Measurements from ENCODE around the gene CDK12.
"Not testable (repeated sequence)": the region's sequence is repeated elsewhere in the genome, so short reads cannot be mapped to it uniquely, and the experiment has no call there.

Gene CDK12

DNA sequence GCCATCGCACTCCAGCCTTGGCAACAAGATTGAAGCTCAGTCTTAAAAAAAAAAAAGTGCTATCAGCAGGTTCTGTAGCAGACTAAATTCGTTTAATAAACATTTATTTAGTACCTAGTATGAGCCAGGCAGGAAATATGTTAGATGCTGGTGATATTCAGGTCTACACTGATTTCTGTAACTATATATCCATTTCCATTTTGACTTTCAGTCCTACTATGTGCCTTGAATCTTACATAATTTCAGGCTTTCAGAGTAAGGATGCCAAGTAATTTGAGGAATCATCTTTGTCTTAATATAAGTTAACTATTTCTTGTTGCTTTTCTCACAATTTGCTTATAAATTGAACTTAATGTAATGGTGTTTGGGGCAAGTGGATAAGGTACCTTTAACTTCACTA, 46.2 kb downstream of the CDK12 start:
- DNase-seq (ENCODE audit: low spot score), result no peak

DNA sequence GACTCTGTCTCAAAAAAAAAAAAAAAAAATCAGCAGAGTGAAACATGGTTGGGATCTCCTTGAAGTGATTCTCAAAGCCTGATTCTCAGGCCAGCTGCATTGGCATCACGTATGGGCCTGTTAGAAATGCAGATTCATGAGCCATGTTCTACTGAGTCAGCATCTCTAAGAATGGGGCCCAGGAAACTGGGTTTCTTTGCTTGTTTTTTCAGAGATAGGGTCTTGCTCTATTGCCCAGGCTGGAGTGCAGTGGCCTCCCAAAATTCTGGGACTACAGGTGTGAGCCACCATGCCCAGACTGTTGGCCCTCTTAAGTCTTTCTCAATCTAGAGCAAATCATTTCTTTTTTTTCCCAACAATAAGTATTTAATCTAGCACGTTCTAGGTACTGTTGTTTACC, 47.7 kb downstream of the CDK12 start:
- no peak for DNase-seq (ENCODE audit: low spot score)

DNA sequence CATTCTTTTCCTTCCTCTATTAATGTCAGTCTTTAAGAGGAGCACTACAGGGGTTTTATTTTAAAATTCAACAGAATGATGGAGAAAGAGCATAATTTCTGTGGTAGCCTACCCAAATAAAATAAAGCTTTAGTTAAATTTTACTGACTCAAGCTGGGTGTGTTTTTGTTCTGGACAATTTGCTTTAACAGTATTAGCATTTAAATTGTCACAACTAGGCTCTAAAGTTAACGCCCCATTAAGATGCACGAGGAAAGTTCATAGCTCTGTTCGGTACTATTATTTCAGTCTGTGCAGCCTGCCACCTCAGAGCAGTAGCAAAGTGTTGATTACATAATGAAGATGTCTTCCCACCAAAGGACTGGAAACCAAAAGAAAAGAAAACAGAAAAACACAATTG, 52.0 kb downstream of the CDK12 start:
- no peak for DNase-seq (ENCODE audit: low spot score)

DNA sequence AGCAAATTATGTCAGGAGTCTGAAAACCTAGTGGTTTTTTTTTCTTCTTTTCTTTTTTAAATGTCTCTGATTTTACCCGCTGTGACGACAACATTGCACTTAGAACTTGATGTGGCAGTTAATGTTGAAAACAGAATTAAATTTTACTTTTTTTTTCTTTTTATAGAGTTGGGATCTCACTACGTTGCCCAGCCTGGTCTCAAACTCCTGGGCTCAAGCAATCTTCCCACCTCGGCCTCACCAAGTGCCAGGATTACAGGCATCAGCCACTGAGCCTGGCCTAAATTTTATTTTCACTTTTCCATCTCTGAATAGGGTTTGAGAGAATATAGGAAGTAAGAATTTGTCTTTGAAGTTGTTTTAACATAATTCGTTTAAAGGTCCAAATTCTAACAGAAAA, 52.6 kb downstream of the CDK12 start:
- no peak for DNase-seq (ENCODE audit: low spot score)

DNA sequence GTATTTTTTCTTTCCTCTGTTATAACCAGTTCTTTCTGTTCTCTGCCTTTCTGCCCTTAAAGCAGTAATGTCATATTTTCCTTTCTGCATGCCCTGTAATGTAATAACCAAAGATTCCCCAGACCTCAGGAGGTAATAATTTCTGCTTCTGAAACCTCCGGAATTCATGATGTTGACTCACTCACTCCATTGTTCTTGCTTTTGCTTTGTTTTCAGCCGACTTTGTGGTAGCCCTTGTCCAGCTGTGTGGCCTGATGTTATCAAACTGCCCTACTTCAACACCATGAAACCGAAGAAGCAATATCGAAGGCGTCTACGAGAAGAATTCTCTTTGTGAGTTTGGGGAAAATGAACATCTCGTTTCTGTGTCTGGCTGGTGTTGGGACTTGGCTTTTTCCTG, 55.9 kb downstream of the CDK12 start:
- no peak for DNase-seq (ENCODE audit: low spot score)

DNA sequence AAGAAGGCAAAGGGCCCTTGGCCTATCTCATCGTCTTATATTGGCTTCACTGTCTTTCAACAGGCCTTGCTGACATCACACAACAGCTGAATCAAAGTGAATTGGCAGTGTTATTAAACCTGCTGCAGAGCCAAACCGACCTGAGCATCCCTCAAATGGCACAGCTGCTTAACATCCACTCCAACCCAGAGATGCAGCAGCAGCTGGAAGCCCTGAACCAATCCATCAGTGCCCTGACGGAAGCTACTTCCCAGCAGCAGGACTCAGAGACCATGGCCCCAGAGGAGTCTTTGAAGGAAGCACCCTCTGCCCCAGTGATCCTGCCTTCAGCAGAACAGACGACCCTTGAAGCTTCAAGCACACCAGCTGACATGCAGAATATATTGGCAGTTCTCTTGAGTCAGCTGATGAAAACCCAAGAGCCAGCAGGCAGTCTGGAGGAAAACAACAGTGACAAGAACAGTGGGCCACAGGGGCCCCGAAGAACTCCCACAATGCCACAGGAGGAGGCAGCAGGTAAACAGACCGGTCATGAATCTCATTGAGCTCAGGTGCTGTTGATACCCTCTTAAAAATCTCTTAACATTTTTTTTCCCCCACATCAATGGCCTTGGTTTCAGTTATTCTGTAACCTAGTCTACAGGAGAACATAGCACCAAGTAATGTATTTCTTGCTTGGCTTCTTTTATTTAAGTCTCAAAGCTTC, 64.7 kb downstream of the CDK12 start:
- no peak for DNase-seq (ENCODE audit: low spot score)

DNA sequence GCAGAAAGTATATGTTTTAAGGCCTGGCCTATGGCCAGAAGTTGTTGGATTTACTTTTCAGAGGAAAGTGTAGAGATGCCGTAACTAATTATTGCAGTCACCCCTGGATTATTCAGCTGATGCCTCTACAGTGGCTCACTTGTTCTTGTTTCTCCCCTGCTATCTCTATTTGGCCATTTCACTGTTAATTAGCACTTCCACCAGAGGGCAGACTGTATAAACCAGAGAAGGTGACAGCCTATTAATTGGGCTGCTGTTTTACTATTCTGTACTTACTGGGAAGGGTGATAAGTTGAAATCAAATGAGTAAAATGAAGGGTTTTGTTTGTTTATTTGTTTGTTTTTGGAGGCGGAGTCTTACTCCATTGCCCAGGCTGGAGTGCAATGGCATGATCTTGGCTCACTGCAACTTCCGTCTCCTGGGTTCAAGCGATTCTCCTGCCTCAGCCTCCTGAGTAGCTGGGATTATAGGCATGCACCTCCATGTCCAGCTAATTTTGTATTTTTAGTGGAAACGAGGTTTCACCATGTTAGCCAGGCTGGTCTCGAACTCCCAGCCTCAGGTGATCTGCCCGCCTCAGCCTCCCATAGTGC, 66.0 kb downstream of the CDK12 start:
- DNase-seq (ENCODE audit: low spot score), result no peak

DNA sequence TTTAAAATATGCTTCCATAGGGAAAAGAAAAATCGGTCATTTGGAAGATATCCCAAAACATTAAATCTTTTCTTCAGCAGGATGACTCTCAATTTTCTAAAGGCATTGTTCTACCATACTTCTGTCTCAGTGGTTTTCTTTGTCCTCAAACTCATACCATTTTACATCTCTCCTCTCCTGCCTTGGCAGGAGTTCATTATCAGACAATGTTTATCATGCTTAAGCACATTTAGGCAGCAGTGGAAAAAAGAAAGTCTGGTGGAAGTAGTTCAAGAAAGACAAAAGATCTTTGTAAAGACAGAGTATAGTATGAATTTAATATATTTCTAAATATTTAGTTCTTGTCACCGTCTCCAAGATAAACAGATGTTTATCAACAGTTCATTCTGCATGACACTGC, 68.2 kb downstream of the CDK12 start:
- DNase-seq (ENCODE audit: low spot score), result no peak

DNA sequence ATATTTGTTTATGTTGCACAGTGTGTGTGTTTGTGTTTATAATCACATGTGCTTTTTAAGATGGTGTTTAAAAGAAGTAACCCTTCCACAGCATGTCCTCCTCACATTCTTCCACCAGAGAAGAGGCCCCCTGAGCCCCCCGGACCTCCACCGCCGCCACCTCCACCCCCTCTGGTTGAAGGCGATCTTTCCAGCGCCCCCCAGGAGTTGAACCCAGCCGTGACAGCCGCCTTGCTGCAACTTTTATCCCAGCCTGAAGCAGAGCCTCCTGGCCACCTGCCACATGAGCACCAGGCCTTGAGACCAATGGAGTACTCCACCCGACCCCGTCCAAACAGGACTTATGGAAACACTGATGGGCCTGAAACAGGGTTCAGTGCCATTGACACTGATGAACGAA, 69.2 kb downstream of the CDK12 start:
- DNase-seq (ENCODE audit: low spot score), result no peak

DNA sequence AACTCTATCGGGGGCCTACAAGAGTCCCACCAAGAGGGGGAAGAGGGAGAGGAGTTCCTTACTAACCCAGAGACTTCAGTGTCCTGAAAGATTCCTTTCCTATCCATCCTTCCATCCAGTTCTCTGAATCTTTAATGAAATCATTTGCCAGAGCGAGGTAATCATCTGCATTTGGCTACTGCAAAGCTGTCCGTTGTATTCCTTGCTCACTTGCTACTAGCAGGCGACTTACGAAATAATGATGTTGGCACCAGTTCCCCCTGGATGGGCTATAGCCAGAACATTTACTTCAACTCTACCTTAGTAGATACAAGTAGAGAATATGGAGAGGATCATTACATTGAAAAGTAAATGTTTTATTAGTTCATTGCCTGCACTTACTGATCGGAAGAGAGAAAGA, 70.0 kb downstream of the CDK12 start:
- DNase-seq (ENCODE audit: low spot score), result no peak

DNA sequence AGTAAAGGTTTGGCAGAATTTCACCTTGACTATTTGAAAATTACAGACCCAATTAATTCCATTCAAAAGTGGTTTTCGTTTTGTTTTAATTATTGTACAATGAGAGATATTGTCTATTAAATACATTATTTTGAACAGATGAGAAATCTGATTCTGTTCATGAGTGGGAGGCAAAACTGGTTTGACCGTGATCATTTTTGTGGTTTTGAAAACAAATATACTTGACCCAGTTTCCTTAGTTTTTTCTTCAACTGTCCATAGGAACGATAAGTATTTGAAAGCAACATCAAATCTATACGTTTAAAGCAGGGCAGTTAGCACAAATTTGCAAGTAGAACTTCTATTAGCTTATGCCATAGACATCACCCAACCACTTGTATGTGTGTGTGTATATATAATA, 72.6 kb downstream of the CDK12 start:
- DNase-seq (ENCODE audit: low spot score), result no peak

DNA sequence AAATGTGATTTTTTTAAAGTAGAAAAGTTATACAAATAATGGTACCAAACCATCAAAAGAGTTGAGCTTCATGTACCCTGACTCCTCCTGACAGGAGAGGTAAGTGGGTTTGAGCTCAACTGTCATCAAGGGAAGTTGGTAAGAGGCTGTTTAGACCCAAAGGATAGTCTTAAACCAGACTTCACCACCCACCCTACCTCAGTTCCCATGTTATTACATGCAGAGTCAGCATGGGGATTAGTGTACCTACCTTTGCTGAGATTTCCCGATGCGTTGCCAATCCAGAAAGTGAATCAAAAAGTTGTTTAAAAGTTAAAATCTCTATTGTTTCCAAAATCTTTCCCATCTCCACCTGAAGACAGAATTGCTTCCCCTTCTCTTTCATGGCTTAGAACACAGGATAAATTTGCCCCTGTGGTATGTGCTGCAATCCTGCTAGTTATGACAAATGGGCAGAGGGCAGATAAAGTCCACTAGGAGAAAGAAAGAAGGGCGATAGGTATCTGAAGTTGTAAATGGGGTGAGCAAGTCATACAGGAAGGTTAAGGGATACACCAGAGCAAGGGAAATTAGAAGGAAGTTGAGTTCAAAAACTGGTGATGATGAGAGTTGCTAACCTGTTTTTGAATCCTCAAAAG, 73.6 kb downstream of the CDK12 start:
- DNase-seq (ENCODE audit: low spot score), result no peak

DNA sequence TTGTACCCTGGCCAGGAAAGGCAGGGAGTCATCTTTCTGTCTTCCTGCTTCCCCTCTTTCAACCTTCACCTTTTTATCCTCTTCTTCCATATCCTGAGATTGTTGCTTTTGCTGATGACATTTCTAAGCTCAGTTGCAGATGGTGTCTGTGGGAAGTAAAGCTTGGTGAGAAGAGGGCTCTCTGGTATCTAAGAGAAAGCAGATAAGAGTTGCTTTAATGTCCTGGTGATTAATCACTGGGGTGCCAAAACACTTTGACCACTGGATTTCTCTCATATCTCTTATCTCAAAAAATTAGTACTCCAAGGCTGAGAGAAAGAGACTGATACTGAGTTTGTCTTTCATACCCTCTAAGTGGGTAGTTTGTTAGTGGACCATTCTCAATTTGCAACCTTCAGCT, 75.2 kb downstream of the CDK12 start:
- no peak for DNase-seq (ENCODE audit: low spot score)

DNA sequence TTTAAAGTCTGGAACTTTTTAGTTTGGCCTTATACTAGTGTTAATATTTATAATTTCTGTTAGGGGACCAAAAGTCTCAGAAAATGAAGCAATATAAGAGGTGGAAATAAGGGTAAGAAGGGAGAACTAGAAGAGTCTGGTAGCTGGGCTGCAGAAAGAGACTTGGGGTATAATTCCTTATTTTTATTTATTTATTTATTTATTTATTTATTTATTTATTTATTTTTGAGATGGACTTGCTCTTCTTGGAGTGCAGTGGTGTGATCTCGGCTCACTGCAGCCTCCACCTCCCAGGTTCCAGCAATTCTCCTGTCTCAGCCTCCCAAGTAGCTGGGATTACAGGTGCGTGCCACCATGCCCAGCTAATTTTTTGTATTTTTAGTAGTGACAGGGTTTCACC, 76.1 kb downstream of the CDK12 start:
- not testable (repeated sequence) for DNase-seq (ENCODE audit: low spot score)

DNA sequence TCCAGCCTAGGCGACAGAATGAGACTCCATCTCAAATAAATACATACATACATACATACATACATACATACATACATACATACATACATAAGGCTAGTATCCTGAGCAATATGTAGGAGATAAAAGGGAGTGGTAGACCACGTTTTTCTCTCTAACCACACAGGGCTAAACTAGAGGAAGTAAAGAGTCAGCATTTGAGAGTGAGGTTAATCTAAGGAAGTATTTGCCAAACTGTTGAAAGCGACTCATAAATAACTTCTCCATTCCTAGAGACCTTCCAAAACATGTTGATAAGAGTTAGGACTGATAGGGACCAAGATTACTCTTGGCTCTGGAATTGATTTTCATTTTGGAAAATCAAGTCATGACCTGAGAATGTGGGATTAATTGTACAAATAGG, 77.6 kb downstream of the CDK12 start:
- DNase-seq (ENCODE audit: low spot score), result no peak

DNA sequence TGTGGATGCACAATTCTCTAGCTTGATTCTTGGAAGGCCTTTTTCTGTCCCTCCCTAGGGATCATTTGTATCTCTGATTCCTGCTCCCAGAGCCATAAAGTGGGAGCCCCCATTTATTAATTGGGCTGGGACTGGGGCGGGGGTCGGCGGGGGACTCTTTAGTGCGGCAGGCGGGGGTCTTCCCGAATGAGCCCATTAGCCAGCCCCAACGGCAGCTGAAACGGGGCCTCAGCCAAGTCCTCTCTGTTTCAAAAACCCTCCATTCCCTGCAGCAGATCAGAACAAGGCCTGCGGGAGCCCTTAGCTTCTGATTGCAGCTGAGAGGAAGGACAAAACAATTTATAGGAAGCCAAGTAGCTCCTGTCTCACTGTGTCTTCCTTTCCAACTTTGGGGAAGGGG, 79.3 kb downstream of the CDK12 start:
- no peak for DNase-seq (ENCODE audit: low spot score)

DNA sequence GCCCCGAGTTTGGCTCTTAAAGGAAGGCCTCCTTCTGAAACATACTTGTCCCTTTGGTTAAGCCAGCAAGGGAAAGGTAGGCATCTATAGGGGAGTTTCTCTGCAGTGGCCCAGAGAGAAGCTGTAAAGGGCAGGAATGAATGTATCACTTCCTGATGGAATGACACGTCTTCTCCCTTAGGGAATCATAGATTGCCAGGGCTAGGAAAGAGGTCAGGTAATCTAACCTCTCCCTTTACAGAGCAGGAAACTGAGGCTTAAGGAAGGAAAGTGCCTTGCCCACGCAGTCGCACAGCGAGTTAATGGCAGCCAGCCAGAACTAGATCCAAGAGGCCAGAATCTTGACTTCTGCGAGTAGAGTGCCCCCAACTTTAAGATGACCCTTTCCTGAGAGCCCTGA, 80.4 kb downstream of the CDK12 start:
- DNase-seq (ENCODE audit: low spot score), result no peak

DNA sequence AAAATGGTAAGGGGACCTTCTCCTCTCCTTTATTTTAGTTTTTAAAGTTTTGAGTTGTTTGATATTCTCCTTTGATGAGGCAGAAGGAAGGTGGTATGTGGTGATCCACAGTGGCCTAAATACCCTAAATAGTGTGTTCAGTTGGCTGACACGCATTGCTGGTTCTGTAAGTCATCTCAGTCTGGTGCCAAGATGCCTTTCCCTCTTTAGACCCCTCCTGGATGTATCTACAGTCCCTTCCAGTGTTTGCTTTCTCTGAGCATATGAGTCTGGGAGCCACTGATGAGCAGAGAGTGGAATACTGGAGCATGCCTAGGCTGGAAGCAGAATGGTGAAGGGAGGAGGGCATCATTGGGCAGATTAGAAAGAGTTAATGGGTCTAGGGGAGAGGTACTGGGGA, 81.9 kb downstream of the CDK12 start:
- DNase-seq (ENCODE audit: low spot score), result no peak

DNA sequence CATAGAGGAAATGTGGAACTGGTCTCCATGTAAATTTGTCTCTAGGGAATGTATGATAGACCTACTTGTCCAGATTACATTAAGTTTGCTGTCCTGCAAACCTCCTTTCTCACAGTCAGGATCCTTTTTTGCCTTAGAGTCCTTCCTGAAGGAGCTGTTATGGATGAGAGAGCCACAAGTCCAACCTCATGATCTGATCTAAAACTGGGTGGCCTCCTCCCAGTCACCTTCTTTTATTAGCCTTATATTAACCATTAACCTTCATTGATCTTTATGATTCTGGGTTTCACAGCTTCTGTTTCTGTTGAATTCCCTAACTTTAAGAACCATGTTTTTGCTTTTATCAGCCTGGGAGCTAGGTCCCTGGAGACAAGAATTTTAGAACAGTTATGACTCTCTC, 82.4 kb downstream of the CDK12 start:
- no peak for DNase-seq (ENCODE audit: low spot score)

DNA sequence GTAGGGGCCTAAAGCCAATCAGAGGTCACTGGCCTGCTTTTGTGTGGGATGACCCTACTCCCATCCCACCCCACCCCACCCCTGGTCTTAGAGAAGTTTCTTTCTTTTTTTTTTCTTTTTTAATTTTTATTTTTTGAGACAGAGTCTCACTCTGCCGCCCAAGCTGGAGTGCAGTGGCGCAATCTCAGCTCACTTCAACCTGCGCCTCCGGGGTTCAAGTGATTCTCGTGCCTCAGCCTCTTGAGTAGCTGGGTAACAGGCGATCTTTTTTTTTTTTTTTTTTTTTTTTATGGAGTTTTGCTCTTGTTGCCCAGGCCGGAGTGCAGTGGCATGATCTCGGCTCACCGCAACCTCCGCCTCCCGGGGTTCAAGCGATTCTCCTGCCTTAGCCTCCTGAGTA, 83.1 kb downstream of the CDK12 start:
- not testable (repeated sequence) for DNase-seq (ENCODE audit: low spot score)

DNA sequence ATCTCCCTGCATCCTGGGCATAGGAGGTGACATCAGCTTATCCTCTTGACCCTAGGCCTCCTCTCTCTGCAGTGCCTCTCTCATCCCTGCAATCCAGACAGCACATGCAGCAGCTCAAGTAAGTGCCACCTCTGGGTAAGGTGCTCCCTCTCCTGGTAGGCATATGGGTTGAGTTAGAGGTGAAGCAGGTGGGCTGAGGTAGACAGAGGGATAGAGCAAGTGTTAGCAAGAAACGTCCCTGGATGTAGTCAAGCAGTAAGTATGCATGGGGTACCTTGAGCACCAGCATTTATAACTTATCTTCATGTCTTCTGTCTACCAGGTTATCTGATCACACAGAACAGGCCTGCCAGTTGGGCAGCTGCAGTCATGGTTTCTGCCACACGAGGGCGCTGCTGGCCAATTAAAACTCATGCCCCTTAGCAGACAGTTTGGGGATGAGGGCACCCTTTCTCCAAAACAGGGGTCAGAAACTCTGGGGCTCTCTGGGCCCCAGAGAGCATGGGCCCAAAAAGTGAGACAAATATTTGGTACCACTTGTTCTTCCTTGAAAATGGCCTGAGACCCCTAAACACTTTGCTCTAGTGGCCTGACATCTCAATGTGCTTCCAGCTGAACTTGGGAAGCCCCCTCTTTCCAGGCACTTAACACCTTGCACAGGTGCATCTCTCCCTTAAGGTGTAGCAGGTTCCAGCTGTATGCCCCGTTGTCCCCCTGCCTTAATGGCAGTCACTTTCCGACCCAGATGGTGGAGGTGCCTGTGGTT, 86.6 kb downstream of the CDK12 start:
- DNase-seq (ENCODE audit: low spot score), result peak; percentile 86

DNA sequence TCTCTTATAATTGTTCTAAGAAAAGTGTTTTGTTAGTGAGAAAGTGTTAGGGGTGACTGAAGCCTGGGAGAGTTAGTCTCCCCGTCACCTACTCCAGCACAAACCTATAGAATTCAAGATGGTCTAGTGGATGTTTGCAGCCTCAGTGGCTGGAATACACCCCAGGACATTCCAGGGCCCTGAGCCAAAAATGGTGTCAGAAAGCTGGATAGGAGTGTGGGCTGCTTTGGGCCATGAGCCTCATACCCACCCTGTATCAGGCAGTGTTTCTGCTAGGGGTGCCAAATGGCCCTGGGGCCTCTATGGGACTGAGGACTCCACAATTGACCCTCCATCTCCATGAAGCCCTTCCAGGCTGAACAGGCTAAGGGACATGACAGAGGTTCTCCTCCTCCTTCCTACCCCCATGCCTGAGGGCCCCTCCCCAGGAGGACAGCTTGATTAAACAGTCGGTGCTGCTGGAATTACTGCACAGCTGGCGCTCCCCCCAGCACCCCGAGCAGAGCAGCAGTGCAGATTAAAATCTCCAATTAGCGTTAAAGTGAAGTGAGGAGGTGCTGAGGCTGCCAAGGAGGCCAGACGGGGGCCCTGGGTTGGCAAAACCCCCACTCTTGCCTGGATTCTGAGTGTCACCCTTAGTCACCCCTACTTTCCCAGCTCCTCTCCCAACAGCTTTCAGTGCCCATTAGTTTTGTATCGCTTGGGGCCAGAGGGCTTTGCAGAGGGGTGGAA, 87.4 kb downstream of the CDK12 start:
- DNase-seq (ENCODE audit: low spot score), result no peak
